ENCODE measurements around the gene POGLUT3. TPM values are rescaled to one million over a fixed set of nuclear protein-coding genes. Genes with fewer than 3 reads are reported as not detected.
A peak's percentile ranks its signal among the peaks of the same experiment; 100 is the strongest.

The POGLUT3 gene
- total RNA-seq, 4 donors from 2014 or later: 30.0 to 106 (median 51.1) TPM

GRCh38 chr11:108483163-108483562, 15.0 kb downstream of the POGLUT3 start:
- Histone ChIP-seq H3K4me1 (no peaks in the 10 kb centered on the region), H3K4me3 (no peak overlapping the region), H3K27ac (no peak overlapping the region), H3K27me3 (no peaks in the 10 kb centered on the region), H3K36me3 (no peaks in the 10 kb centered on the region), H3K9me3 (no peaks in the 10 kb centered on the region)
- TF ChIP-seq CTCF (IDR thresholded peaks at IDR 0.05) (no peak), POLR2A (IDR thresholded peaks at IDR 0.05) (no peak)
- intact Hi-C loops (cut with DNase I; ENCODE audit: low total_unique reads): no loop called here
- no peak for DNase-seq

- Histone ChIP-seq H3K4me3 (no peak overlapping the region), H3K4me1 (no peaks in the 10 kb centered on the region), H3K36me3 (no peaks in the 10 kb centered on the region), H3K9me3 (no peaks in the 10 kb centered on the region), H3K27ac (no peak overlapping the region), H3K27me3 (no peaks in the 10 kb centered on the region)
- no peak for DNase-seq
- TF ChIP-seq POLR2A (IDR thresholded peaks at IDR 0.05): no peak
- TF ChIP-seq CTCF (IDR thresholded peaks at IDR 0.05): no peak
- intact Hi-C loops (cut with DNase I; ENCODE audit: low total_unique reads): no loop called here
Measured at GRCh38 chr11:108474664-108475463, 23.3 kb downstream of the POGLUT3 start.

- Histone ChIP-seq H3K36me3 (no peaks in the 10 kb centered on the region), H3K4me3 (no peak overlapping the region), H3K27me3 (no peaks in the 10 kb centered on the region), H3K27ac (no peak overlapping the region), H3K9me3 (no peaks in the 10 kb centered on the region), H3K4me1 (no peaks in the 10 kb centered on the region)
- TF ChIP-seq CTCF (IDR thresholded peaks at IDR 0.05): no peak
- no peak for TF ChIP-seq POLR2A (IDR thresholded peaks at IDR 0.05)
- intact Hi-C loops (cut with DNase I; ENCODE audit: low total_unique reads): no loop called here
- no peak for DNase-seq
Measured at GRCh38 chr11:108472681-108473080, 25.5 kb downstream of the POGLUT3 start.

GRCh38 chr11:108468478-108468864, 29.7 kb downstream of the POGLUT3 start:
- H3K27ac ChIP-seq: no peak overlapping the region
- no peak overlapping the region for H3K4me3 ChIP-seq
- TF ChIP-seq POLR2A (IDR thresholded peaks at IDR 0.05) (no peak), CTCF (IDR thresholded peaks at IDR 0.05) (no peak)
- H3K27me3 ChIP-seq: no peaks in the 10 kb centered on the region
- H3K4me1 ChIP-seq: no peaks in the 10 kb centered on the region
- no peaks in the 10 kb centered on the region for H3K9me3 ChIP-seq
- no peaks in the 10 kb centered on the region for H3K36me3 ChIP-seq
- intact Hi-C loops (cut with DNase I; ENCODE audit: low total_unique reads): no loop called here
- no peak for DNase-seq

GRCh38 chr11:108467091-108467823, 30.9 kb downstream of the POGLUT3 start, which contains the start of gene C11orf65:
Gene C11orf65, minus strand, starts transcription at chr11:108467529. Its CDS starts 5,970 bp downstream, at chr11:108461559.
- DNase-seq: peak; percentile 97
- Histone ChIP-seq H3K36me3 (no peaks in the 10 kb centered on the region), H3K4me1 (no peaks in the 10 kb centered on the region), H3K27me3 (no peaks in the 10 kb centered on the region), H3K9me3 (no peaks in the 10 kb centered on the region), H3K27ac (peak within 1 kb of the TSS; percentile 96 to 99), H3K4me3 (peak within 1 kb of the TSS; percentile 58 to 84)
- intact Hi-C loops (cut with DNase I; ENCODE audit: low total_unique reads): no loop called here
- TF ChIP-seq POLR2A (IDR thresholded peaks at IDR 0.05) (peak; percentile 97 to 98), CTCF (IDR thresholded peaks at IDR 0.05) (peak in 1 of 4 experiments; percentile 10)

Measured in uterus (tissue), 4 donors.